Neutrophil (primary cell): Measurements from ENCODE around the gene CDCA7L.

Experiments
- H3K27ac ChIP-seq: fragments of 200-600 bp; sonication (generic); 2 replicates; pipeline ENCODE4 v1.5.1; 2016; ENCODE audit warnings: mild to moderate bottlenecking, moderate library complexity
- H3K27me3 ChIP-seq: fragments of 200-600 bp; sonication (generic); 2 replicates; pipeline ENCODE4 v1.6.0; 2016; ENCODE audit warnings: mild to moderate bottlenecking
- H3K36me3 ChIP-seq: fragments of 200-600 bp; sonication (generic); 2 replicates; pipeline ENCODE4 v1.5.1; 2017
- H3K4me1 ChIP-seq, 2 experiments: fragments of 200-600 bp in 1 of 2; sonication (generic) in 1 of 2; 1 replicate in 1 of 2; 2 replicates in 1 of 2; pipeline versions ENCODE4 v1.5.1 to v1.6.1; 2013 to 2016; ENCODE audit warnings: low read depth in 1 of 2, low read length in 1 of 2, mild to moderate bottlenecking in 1 of 2, moderate library complexity in 1 of 2; ENCODE audit not compliant: control insufficient read depth in 1 of 2, insufficient read depth in 1 of 2
- H3K4me3 ChIP-seq, 2 experiments: fragments of 200-600 bp in 1 of 2; sonication (generic) in 1 of 2; 1 replicate in 1 of 2; 2 replicates in 1 of 2; pipeline ENCODE4 v1.5.1; 2013 to 2016; ENCODE audit warnings: low read depth in 1 of 2, low read length in 1 of 2, mild to moderate bottlenecking in 1 of 2, moderate library complexity in 1 of 2
- H3K9me3 ChIP-seq: fragments of 200-600 bp; sonication (generic); 2 replicates; pipeline ENCODE4 v1.5.1; 2016
- CTCF ChIP-seq: fragments of 200-600 bp; sonication (generic); IDR thresholded peaks from 2 replicates; pipeline ENCODE4 v1.5.1; 2016; ENCODE audit warnings: antibody characterized with exemption

CDCA7L gene

DNA sequence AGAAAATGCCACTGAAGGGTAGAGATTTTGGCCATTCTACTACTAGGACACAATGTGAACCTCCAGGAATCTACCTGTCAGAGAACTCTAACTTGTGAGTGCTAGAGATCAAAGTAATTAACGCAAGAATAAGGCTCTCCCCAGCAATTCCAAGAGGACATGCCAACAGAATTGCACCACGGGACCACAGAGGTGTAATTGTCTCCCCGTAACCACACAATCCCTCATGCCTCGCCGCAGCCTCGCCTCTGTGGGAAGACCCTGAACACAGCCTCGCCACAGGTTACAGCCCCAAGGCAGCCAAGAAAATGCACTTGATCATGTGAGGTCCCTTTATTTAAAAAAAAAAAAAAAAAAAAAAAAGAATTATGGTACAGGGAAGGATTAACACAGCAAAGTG is 29.5 kb downstream of the CDCA7L start:
- Histone ChIP-seq H3K27ac (no peak overlapping the region), H3K27me3 (no peaks in the 10 kb centered on the region), H3K4me1 (peaks cover 47 to 57% of the 10 kb centered on the region in 2 experiments), H3K4me3 (no peak overlapping the region), H3K9me3 (no peaks in the 10 kb centered on the region), H3K36me3 (peaks cover 3% of the 10 kb centered on the region)
- no peak for TF ChIP-seq CTCF

GRCh38 chr7:21915140-21915539 is 30.6 kb downstream of the CDCA7L start:
- no peaks in the 10 kb centered on the region for H3K9me3 ChIP-seq
- peaks cover 37 to 47% of the 10 kb centered on the region in 2 experiments for H3K4me1 ChIP-seq
- H3K27ac ChIP-seq = peak overlapping the region; percentile 63
- H3K4me3 ChIP-seq = no peak overlapping the region
- H3K27me3 ChIP-seq = no peaks in the 10 kb centered on the region
- H3K36me3 ChIP-seq = peaks cover 6% of the 10 kb centered on the region
- TF ChIP-seq CTCF = no peak

DNA sequence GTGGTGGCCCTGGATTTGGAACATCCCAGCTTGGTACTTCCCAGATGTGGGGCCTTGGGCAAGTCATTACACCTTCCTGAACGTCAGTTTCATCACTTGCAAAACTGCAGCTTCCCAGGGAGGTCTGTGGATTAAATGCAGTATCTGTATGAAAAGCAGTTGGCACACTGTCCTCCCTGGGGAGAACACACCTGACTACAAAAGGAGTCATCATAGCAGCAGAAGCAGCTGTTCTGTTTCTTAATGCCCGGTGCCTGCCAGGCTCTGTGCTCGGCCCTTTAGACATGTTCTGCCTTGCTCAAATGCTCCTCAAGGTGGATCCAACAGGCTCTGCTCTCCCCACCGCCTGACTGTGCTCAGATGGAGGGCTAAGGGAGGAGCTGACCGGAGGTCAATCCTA is 31.0 kb downstream of the CDCA7L start:
- Histone ChIP-seq H3K9me3 (no peaks in the 10 kb centered on the region), H3K4me1 (peaks cover 33 to 42% of the 10 kb centered on the region in 2 experiments), H3K27me3 (no peaks in the 10 kb centered on the region)

DNA sequence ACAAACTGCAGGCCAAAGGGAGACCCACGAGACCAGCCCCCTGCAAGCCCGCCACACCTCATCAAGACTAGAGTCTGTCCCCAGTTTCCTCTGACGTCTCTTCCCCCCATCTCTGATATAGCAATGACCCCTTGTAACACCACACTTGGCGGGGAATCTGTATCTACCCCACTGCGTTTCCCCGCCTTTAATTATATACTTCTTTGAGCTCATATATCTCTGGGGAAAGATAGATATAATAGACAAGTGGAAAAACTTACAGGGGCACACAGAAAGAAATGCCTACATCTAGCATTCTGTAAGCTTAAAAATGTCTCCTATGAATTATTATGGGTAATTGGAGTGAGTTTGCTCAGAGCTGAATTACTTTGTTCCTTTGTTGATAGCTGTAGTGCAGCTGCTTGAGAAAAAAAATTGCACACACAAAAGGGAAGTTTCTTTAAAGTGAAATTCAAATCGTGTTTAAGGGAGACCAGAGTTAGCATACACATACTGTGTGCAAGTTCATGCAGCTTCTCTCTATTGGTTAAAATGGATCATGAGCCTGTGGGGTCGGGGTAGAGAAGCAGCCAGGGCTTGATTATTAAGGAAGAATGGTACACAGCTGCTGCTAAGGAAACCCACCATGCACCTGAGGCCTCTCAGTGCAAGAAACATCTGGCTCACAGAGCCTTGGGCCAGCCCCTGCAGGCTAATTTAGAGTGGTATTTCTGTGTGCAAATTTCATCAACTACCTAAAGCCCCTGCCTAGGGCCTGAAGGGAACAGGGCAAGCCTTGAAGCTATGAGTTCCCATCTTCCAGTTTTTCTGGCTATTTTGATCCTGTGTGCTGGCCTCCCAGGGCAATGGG is 32.5 kb downstream of the CDCA7L start:
- no peak for TF ChIP-seq CTCF
- Histone ChIP-seq H3K36me3 (peaks cover 15% of the 10 kb centered on the region), H3K4me3 (no peak overlapping the region), H3K9me3 (no peaks in the 10 kb centered on the region), H3K27ac (peak overlapping the region; percentile 63), H3K4me1 (peaks cover 20 to 27% of the 10 kb centered on the region in 2 experiments), H3K27me3 (no peaks in the 10 kb centered on the region)

More for the DNA sequence above, 31.0 kb downstream of the CDCA7L start:
- Histone ChIP-seq H3K4me3 (no peak overlapping the region), H3K27ac (peak overlapping the region; percentile 63), H3K36me3 (peaks cover 8% of the 10 kb centered on the region)
- TF ChIP-seq CTCF = no peak

GRCh38 chr7:21912305-21912704 is 33.4 kb downstream of the CDCA7L start:
- no peak for TF ChIP-seq CTCF
- Histone ChIP-seq H3K9me3 (no peaks in the 10 kb centered on the region), H3K36me3 (peaks cover 23% of the 10 kb centered on the region), H3K4me1 (peaks cover 20 to 26% of the 10 kb centered on the region in 2 experiments), H3K4me3 (no peak overlapping the region), H3K27me3 (no peaks in the 10 kb centered on the region), H3K27ac (peak overlapping the region; percentile 63)
